ENCODE data around the gene CFAP251. TPM values are rescaled to one million over a fixed set of nuclear protein-coding genes. Genes with fewer than 3 reads are reported as not detected.

CFAP251 gene
- polyA plus RNA-seq, 2 of the 4 experiments (the other 2 are of a cell fraction): 0.94 to 1.4 TPM

- no peak overlapping the region for H3K4me3 ChIP-seq
- H3K27ac ChIP-seq: no peak overlapping the region
- FAIRE-seq (no peak), DNase-seq (ENCODE audit: low read depth in 1 of 2, low spot score in 1 of 2) (no peak), ATAC-seq (no peak)
- H3K9me3 ChIP-seq: peaks cover 11% of the 10 kb centered on the region; the same call in 1 of the 3 replicates
- H3K4me2 ChIP-seq: no peak overlapping the region
- H3K4me1 ChIP-seq: peaks cover 11% of the 10 kb centered on the region
- POLR2A ChIA-PET: no interaction called here
- CTCF ChIA-PET: interaction anchor here (1.0 to 1.4 kb wide), 2 partner anchors 102 to 207 kb away, joined by 3 to 4 read pairs; no protein-coding TSS in a partner anchor
- TF ChIP-seq EHMT2 (IDR thresholded peaks at IDR 0.05; ENCODE audit: low read depth) (no peak), CHD4 (IDR thresholded peaks at IDR 0.05; ENCODE audit: borderline replicate concordance) (no peak), USF2 (IDR thresholded peaks at IDR 0.05) (no peak), EHF (CRISPR knock-in tag; IDR thresholded peaks at IDR 0.05) (no peak), HOXB5 (CRISPR knock-in tag; IDR thresholded peaks at IDR 0.05) (no peak), MAZ (IDR thresholded peaks at IDR 0.05; ENCODE audit: borderline replicate concordance, low read depth, low read length) (no peak), FOSL2 (IDR thresholded peaks at IDR 0.05) (no peak), FOSL2 (CRISPR knock-in tag; IDR thresholded peaks at IDR 0.05) (no peak), REST (IDR thresholded peaks at IDR 0.05) (no peak), KDM5A (IDR thresholded peaks at IDR 0.05) (no peak), BCL3 (IDR thresholded peaks at IDR 0.05) (no peak), CHD2 (IDR thresholded peaks at IDR 0.05; ENCODE audit: low read length, partially characterized antibody) (no peak), RCOR1 (IDR thresholded peaks at IDR 0.05; ENCODE audit: low read depth, low read length) (no peak), POLR2AphosphoS2 (conservative IDR thresholded peaks at IDR 0.05; ENCODE audit: low read length) (no peak), ATOH8 (CRISPR knock-in tag; IDR thresholded peaks at IDR 0.05; ENCODE audit: low read depth) (no peak), MAFK (IDR thresholded peaks at IDR 0.05; ENCODE audit: partially characterized antibody) (no peak), HES2 (IDR thresholded peaks at IDR 0.05) (no peak), CEBPB (IDR thresholded peaks at IDR 0.05) (no peak)
- WGBS (ENCODE audit: missing lambda C conversion rate): 89% methylated on average over 4 of the region's 4 CpGs
These were observed 100.5 kb downstream of the CFAP251 start for GRCh38 chr12:122018937-122019336.

- ChIA-PET CTCF (interaction anchor here (0.6 to 2.4 kb wide), 7 partner anchors 9 to 227 kb away, joined by 3 to 9 read pairs (median 3); partner anchors contain the start of gene RHOF), POLR2A (interaction anchor here (0.8 to 1.2 kb wide), 4 partner anchors 29 to 205 kb away, joined by 3 to 4 read pairs (median 3); partner anchors contain the start of genes DIABLO and PSMD9)
- no peak for TF ChIP-seq POLR2AphosphoS2 (conservative IDR thresholded peaks at IDR 0.05; ENCODE audit: low read length)
- no peak for TF ChIP-seq RFX5 (IDR thresholded peaks at IDR 0.05)
- ATAC-seq (no peak), DNase-seq (ENCODE audit: low read depth in 1 of 2, low spot score in 1 of 2) (no peak), FAIRE-seq (no peak)
- Histone ChIP-seq H3K4me2 (peak overlapping the region; percentile 96), H3K27ac (peak overlapping the region; percentile 89 to 90; a peak in 3 of 6 replicates), H3K4me1 (peaks cover 17% of the 10 kb centered on the region), H3K4me3 (peak overlapping the region; percentile 83), H3K9me3 (peaks cover 11% of the 10 kb centered on the region; the same call in 1 of the 3 replicates)
- WGBS (ENCODE audit: missing lambda C conversion rate): 94% methylated on average over 16 of the region's 16 CpGs
These were observed 102.4 kb downstream of the CFAP251 start for GRCh38 chr12:122020795-122021192.

All from A549 (cell line).